AG04449 (cell line): ENCODE data around the gene FKRP.
"Not testable (repeated sequence)": the region's sequence is repeated elsewhere in the genome, so short reads cannot be mapped to it uniquely, and the experiment has no call there.

ENCODE experiments used
- CTCF ChIA-PET: fragments of 350-600 bp; formaldehyde crosslinking; extraction: SDS; loops from one replicate; lab custom pipeline; 2021; ENCODE audit warnings: antibody characterized with exemption; lab: Yijun Ruan, JAX
- POLR2A ChIA-PET: fragments of 400-600, 350-600 bp; formaldehyde crosslinking; extraction: SDS; loops from one replicate; lab custom pipeline; 2020; ENCODE audit warnings: antibody characterized with exemption, inconsistent platforms; lab: Yijun Ruan, JAX
- DNase-seq: peaks from one replicate; pipeline ENCODE4 v3.0.0-alpha.2; 2010; ENCODE audit warnings: low read depth, low spot score
- H3K4me3 ChIP-seq: 2 replicates; pipeline ENCODE4 v1.5.1; 2011; ENCODE audit warnings: low read depth, mild to moderate bottlenecking, control low read depth, low read length
- TF ChIP-seq, protein P1 (sequence below): IDR thresholded peaks from one replicate; pipeline ENCODE4 v1.5.1; 2011; ENCODE audit warnings: mild to moderate bottlenecking, moderate library complexity, low read length, control low read depth, inconsistent platforms; ENCODE audit not compliant: insufficient read depth; ENCODE audit errors: missing control alignments

Gene FKRP

DNA sequence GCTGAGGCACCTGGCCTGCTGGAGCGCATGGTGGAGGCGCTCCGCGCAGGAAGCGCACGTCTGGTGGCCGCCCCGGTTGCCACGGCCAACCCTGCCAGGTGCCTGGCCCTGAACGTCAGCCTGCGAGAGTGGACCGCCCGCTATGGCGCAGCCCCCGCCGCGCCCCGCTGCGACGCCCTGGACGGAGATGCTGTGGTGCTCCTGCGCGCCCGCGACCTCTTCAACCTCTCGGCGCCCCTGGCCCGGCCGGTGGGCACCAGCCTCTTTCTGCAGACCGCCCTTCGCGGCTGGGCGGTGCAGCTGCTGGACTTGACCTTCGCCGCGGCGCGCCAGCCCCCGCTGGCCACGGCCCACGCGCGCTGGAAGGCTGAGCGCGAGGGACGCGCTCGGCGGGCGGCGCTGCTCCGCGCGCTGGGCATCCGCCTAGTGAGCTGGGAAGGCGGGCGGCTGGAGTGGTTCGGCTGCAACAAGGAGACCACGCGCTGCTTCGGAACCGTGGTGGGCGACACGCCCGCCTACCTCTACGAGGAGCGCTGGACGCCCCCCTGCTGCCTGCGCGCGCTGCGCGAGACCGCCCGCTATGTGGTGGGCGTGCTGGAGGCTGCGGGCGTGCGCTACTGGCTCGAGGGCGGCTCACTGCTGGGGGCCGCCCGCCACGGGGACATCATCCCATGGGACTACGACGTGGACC, 10.1 kb downstream of the FKRP start:
- no peak overlapping the region for H3K4me3 ChIP-seq
- TF ChIP-seq, protein P1, sequence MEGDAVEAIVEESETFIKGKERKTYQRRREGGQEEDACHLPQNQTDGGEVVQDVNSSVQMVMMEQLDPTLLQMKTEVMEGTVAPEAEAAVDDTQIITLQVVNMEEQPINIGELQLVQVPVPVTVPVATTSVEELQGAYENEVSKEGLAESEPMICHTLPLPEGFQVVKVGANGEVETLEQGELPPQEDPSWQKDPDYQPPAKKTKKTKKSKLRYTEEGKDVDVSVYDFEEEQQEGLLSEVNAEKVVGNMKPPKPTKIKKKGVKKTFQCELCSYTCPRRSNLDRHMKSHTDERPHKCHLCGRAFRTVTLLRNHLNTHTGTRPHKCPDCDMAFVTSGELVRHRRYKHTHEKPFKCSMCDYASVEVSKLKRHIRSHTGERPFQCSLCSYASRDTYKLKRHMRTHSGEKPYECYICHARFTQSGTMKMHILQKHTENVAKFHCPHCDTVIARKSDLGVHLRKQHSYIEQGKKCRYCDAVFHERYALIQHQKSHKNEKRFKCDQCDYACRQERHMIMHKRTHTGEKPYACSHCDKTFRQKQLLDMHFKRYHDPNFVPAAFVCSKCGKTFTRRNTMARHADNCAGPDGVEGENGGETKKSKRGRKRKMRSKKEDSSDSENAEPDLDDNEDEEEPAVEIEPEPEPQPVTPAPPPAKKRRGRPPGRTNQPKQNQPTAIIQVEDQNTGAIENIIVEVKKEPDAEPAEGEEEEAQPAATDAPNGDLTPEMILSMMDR: no peak
- POLR2A ChIA-PET: no interaction called here
- CTCF ChIA-PET: interaction anchor here (0.7 to 12.3 kb wide), 15 partner anchors 8 to 367 kb away, joined by 3 to 278 read pairs (median 4); partner anchors contain the start of gene FKRP
- no peak for DNase-seq

DNA sequence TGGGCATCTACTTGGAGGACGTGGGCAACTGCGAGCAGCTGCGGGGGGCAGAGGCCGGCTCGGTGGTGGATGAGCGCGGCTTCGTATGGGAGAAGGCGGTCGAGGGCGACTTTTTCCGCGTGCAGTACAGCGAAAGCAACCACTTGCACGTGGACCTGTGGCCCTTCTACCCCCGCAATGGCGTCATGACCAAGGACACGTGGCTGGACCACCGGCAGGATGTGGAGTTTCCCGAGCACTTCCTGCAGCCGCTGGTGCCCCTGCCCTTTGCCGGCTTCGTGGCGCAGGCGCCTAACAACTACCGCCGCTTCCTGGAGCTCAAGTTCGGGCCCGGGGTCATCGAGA, 10.7 kb downstream of the FKRP start:
- ChIA-PET CTCF (interaction anchor here (0.7 to 12.3 kb wide), 16 partner anchors 9 to 366 kb away, joined by 3 to 278 read pairs (median 4); partner anchors contain the start of gene FKRP), POLR2A (no interaction called here)
- TF ChIP-seq, protein P1: no peak
- no peak overlapping the region for H3K4me3 ChIP-seq
- no peak for DNase-seq

DNA sequence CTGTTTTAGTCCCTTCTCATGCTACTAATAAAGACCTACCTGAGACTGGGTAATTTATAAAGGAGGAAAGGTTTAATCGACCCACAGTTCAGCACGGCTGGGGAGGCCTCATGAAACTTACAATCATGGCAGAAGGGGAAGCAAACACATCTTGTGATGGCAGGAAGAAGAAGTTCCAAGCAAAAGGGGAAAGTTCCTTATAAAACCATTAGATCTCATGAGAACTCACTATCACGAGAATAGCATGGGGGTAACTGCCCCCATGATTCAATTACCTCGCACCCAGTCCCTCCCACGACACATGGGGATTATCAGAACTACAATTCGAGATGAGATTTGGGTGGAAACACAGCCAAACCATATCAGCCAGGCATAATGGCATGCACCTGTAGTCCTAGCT, 13.3 kb downstream of the FKRP start:
- DNase-seq: no peak
- ChIA-PET CTCF (interaction anchor here (1.1 to 12.3 kb wide), 12 partner anchors 8 to 218 kb away, joined by 3 to 278 read pairs (median 12); no protein-coding TSS in a partner anchor), POLR2A (interaction anchor here (1.6 kb wide), 1 partner anchor 29 kb away, joined by 5 read pairs; the partner anchor contains the start of gene SLC1A5)
- no peak overlapping the region for H3K4me3 ChIP-seq
- TF ChIP-seq, protein P1: no peak

DNA sequence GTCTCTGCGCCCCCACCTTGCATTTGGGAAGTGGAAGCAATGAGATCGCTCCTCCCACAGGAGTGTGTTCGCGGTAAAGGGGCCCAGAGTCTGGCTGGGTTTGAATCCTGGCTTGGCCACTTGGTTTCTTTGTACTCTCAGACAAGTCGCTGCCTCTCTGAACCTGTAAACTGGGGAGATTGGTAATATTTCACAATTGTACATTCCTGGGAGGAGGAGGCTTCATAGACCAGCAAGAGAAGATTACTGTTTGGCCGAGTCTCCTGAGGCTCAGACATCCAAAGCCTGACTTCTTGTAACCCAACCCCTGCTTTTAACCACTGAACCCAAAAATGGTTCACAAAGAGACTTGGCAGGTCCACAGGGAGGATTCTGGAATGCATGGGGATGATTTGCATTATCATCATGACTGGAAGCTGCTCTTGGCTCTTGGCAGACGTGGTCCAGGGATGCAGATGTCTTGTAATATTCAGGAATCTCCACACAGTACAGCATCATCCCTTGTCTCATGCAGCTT, 14.0 kb downstream of the FKRP start:
- no peak overlapping the region for H3K4me3 ChIP-seq
- POLR2A ChIA-PET: interaction anchor here (0.7 to 1.9 kb wide), 5 partner anchors 25 to 81 kb away, joined by 3 to 5 read pairs (median 4); partner anchors contain the start of gene SLC1A5
- TF ChIP-seq, protein P1: no peak
- CTCF ChIA-PET: interaction anchor here (1.3 to 4.6 kb wide), 3 partner anchors 9 to 81 kb away, joined by 3 to 27 read pairs (median 7); no protein-coding TSS in a partner anchor
- DNase-seq: peak; percentile 97

DNA sequence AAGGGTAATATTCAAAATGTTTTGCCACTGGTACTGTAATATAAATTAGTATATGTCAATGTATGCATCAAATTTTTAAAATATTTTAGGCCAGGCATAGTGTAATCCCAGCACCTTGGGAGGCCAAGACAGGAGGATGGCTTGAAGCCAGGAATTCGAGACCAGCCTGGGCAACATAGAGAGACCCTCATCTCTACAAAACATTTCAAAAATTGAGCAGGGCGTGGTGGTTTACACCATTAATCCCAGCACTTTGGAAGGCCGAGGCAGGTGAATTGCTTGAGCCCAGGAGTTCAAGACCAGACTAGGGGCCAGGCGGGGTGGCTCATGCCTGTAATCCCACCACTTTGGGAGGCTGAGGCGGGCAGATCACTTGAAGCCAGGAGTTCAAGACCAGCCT, 14.5 kb downstream of the FKRP start:
- CTCF ChIA-PET: interaction anchor here (1.3 to 4.6 kb wide), 3 partner anchors 9 to 80 kb away, joined by 3 to 27 read pairs (median 7); no protein-coding TSS in a partner anchor
- POLR2A ChIA-PET: interaction anchor here (0.7 to 1.9 kb wide), 5 partner anchors 24 to 80 kb away, joined by 3 to 5 read pairs (median 4); partner anchors contain the start of gene SLC1A5
- H3K4me3 ChIP-seq: no peak overlapping the region
- TF ChIP-seq, protein P1: no peak
- no peak for DNase-seq

DNA sequence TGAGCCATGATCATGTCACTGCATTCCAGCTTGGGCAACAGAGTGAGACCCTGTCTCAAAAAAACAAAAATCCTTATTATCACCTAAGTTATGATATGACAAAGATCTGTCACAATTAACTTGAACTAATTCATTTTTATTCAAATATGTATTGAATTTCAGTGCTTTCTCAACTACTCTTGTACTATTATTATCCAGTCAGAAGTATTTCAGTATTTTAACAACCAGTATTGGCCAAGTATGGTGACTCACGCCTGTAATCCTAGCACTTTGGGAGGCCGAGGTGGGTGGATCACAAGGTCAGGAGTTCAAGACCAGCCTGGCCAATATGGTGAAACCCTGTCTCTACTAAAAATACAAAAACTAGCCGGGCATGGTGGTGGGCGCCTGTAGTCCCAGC, 15.0 kb downstream of the FKRP start:
- CTCF ChIA-PET: interaction anchor here (1.3 to 4.6 kb wide), 3 partner anchors 10 to 80 kb away, joined by 3 to 27 read pairs (median 7); no protein-coding TSS in a partner anchor
- not testable (repeated sequence) for H3K4me3 ChIP-seq, DNase-seq
- POLR2A ChIA-PET: interaction anchor here (0.7 to 1.9 kb wide), 4 partner anchors 24 to 182 kb away, joined by 3 to 4 read pairs (median 4); no protein-coding TSS in a partner anchor
